AG04449 (cell line): ENCODE results near the gene ZNF614.
"Not testable (repeated sequence)": the region's sequence is repeated elsewhere in the genome, so short reads cannot be mapped to it uniquely, and the experiment has no call there.

Experiments used
- CTCF ChIA-PET: fragments of 350-600 bp; formaldehyde crosslinking; extraction: SDS; loops from one replicate; lab custom pipeline; 2021; ENCODE audit warnings: antibody characterized with exemption; lab: Yijun Ruan, JAX
- POLR2A ChIA-PET: fragments of 400-600, 350-600 bp; formaldehyde crosslinking; extraction: SDS; loops from one replicate; lab custom pipeline; 2020; ENCODE audit warnings: antibody characterized with exemption, inconsistent platforms; lab: Yijun Ruan, JAX
- DNase-seq: peaks from one replicate; pipeline ENCODE4 v3.0.0-alpha.2; 2010; ENCODE audit warnings: low read depth, low spot score
- H3K4me3 ChIP-seq: 2 replicates; pipeline ENCODE4 v1.5.1; 2011; ENCODE audit warnings: low read depth, mild to moderate bottlenecking, control low read depth, low read length
- CTCF ChIP-seq: IDR thresholded peaks from one replicate; pipeline ENCODE4 v1.5.1; 2011; ENCODE audit warnings: mild to moderate bottlenecking, moderate library complexity, low read length, control low read depth, inconsistent platforms; ENCODE audit not compliant: insufficient read depth; ENCODE audit errors: missing control alignments

Gene ZNF614

DNA sequence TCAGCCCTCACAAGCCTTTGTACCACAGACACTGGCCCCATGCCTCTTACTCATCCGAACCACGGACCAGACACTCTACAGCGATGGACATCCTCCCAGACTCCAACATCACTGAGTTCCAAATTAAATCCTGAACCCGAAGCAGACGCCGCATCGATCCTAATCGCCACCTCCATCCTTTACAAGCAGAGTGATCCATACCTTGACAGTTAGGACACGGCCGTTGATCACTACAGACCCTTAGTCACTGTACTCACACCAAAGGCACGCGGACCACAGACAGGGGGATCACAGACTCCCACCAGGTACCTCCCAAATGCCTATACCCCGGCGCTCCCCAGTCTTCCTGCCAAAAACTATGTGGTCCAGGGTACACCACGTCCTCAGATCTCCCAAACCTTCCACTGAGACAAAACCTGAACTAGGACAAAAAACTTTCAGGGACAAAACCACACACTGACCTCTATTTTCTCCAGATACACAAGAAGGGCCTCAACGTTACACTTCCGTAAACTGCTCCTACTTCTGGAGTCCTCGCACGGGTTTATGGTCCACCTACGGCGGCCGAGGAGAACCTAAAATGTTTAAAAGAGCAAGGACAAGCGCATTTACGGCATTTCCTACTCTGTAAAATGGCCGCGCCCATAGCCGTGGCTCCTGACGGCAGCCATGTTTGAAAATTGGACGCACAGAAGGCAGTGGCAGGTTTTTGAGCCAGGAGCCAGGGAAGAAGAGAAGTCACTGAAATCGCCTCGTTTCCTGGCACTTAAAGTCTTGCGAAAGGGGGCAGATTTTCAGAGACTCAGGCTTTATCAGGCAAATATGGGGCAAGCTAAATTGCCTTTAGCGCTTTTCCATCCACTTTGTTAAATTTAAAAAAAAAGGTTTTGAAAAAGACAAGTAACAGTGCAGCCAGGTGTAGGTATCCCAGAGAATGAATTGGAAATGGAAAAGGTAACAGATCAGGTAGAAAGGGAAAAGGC is 41.6 kb downstream of the ZNF614 start, which contains the start of gene ZNF350:
TSS of gene ZNF350 (minus strand) at position 532 of the 983 bp plus-strand sequence. CDS start 12,480 bp downstream, outside the sequence.
- DNase-seq, result peak; percentile 82
- no peak for TF ChIP-seq CTCF
- ChIA-PET POLR2A (no interaction called here), CTCF (no interaction called here)
- peak within 1 kb of the TSS; percentile 96 for H3K4me3 ChIP-seq

DNA sequence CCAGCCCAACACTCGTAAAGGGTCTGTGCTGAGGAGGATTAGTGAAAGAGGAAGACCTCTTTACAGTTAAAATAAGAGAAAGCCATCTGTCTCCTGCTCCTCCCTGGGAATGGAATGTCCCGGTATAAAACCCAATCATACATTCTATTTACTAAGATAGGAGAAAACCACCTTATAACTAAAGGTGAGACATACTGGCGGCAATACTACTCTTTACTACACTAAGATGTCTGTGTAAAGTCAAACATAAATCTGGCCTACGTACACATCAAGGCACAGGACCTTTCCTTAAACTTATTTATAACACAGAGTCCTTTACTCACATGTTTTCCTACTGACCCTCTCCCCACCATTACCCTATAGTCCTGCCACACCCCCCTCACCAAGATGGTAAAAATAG is 44.8 kb downstream of the ZNF614 start:
- TF ChIP-seq CTCF, result no peak
- no peak for DNase-seq
- H3K4me3 ChIP-seq, result no peak overlapping the region
- ChIA-PET CTCF (no interaction called here), POLR2A (no interaction called here)

GRCh38 chr19:51980926-51981325 is 47.3 kb downstream of the ZNF614 start:
- H3K4me3 ChIP-seq, DNase-seq, POLR2A ChIA-PET, CTCF ChIA-PET: not testable (repeated sequence)

DNA sequence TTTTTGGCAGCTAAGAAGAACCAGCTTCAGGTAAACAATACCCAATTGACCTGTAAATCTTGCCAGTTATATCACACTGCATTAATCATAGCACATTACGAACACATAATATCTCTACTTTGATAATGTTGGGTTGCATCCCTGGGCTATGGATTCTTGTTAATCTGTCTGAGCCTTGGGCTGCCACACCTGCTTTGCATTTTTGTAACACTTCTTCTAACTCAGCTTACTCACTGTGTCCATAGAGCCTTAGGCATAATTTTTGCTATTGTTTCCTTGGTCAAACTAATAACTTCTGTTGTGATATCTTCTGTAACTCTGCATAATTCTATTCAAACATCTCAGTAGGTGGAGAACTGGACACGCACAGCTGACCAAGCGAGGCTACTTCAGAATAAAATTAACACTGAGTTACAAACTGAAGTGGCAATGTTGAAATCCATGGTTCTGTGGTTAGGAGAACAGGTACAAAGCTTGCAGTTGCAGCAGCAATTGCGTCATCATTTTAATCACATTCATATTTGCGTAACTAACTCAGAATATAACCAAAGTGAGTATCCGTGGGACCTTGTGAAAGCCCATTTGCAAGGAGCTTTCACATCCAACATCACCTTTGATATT is 48.0 kb downstream of the ZNF614 start:
- CTCF ChIA-PET, result no interaction called here
- no peak for DNase-seq
- H3K4me3 ChIP-seq, result no peak overlapping the region
- no peak for TF ChIP-seq CTCF
- POLR2A ChIA-PET, result no interaction called here

- DNase-seq, result no peak
- ChIA-PET POLR2A (no interaction called here), CTCF (no interaction called here)
- TF ChIP-seq CTCF, result no peak
- H3K4me3 ChIP-seq, result no peak overlapping the region
These were observed 49.3 kb downstream of the ZNF614 start for GRCh38 chr19:51978882-51979281.

DNA sequence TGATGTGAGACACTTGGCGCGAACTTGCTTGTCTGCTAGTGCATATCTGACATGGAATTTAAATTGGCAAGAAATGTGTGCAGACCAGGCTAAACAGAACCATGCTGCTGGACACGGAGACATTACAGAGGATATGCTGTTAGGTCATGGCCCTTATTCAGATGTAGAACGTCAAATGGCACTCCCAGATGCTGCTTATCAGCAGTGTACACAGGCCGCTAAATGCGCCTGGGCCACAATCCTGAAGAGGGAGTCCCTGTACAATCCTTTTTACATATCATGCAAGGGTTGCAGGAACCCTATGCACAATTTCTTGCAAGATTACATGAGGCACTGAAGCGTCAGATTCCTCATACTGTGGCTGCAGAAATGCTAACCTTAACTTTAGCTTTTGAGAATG is 50.8 kb downstream of the ZNF614 start:
- DNase-seq, result no peak
- no peak overlapping the region for H3K4me3 ChIP-seq
- TF ChIP-seq CTCF, result no peak
- POLR2A ChIA-PET, result no interaction called here
- CTCF ChIA-PET, result no interaction called here
